ENCODE results near the gene FAIM2. TPM values are rescaled to one million over a fixed set of nuclear protein-coding genes. Genes with fewer than 3 reads are reported as not detected.

FAIM2 gene
- total and polyA plus RNA-seq, 2 experiments from 2014 or later: 0.61 to 2.0 TPM

GRCh38 chr12:49949866-49950265 lies 46.2 kb upstream of the FAIM2 start:
- Mint-ChIP-seq H3K27ac (no peak overlapping the region), H3K4me3 (no peak overlapping the region), H3K9me3 (no peaks in the 10 kb centered on the region), H3K27me3 (ENCODE audit: insufficient read depth, low read depth, poor library complexity) (peaks cover 15% of the 10 kb centered on the region), H3K4me1 (peaks cover 29% of the 10 kb centered on the region), H3K36me3 (ENCODE audit: low read depth) (no peaks in the 10 kb centered on the region)
- Histone ChIP-seq H2AFZ (no peak overlapping the region; the same call in 1 of the 2 replicates), H3K4me2 (no peak overlapping the region), H3K4me1 (ENCODE audit: insufficient read depth) (peaks cover 31% of the 10 kb centered on the region), H3K27ac (ENCODE audit: low read depth) (no peak overlapping the region), H3K79me2 (replicated peaks; ENCODE audit: insufficient read depth) (no peaks in the 10 kb centered on the region), H3K9me2 (ENCODE audit: insufficient read depth) (no peaks in the 10 kb centered on the region), H4K20me1 (replicated peaks; ENCODE audit: insufficient read depth) (no peaks in the 10 kb centered on the region), H3K4me3 (no peak overlapping the region), H3K36me3 (ENCODE audit: insufficient read depth) (no peaks in the 10 kb centered on the region), H3K27me3 (ENCODE audit: insufficient read depth) (peaks cover 6% of the 10 kb centered on the region), H3F3A (replicated peaks; ENCODE audit: low read depth) (no peaks in the 10 kb centered on the region)
- TF ChIP-seq EZH2 (IDR thresholded peaks at IDR 0.05; ENCODE audit: low read depth, unreplicated experiment) (no peak), NANOG (IDR thresholded peaks at IDR 0.05; ENCODE audit: borderline replicate concordance) (no peak), ETS1 (IDR thresholded peaks at IDR 0.05) (no peak), CREB1 (CRISPR knock-in tag; IDR thresholded peaks at IDR 0.05; ENCODE audit: low read depth) (no peak), JUNB (IDR thresholded peaks at IDR 0.05; ENCODE audit: unreplicated experiment) (no peak), ZNF331 (CRISPR knock-in tag; IDR thresholded peaks at IDR 0.05; ENCODE audit: low read depth) (no peak), ZNF114 (CRISPR knock-in tag; IDR thresholded peaks at IDR 0.05) (no peak), ZNF462 (CRISPR knock-in tag; IDR thresholded peaks at IDR 0.05) (no peak), STAT1 (IDR thresholded peaks at IDR 0.05; ENCODE audit: unreplicated experiment) (no peak), EZH2phosphoT487 (IDR thresholded peaks at IDR 0.05; ENCODE audit: unreplicated experiment) (no peak), CTCF (conservative IDR thresholded peaks at IDR 0.05; ENCODE audit: low read depth in 2 of 2) (no peak), REST (IDR thresholded peaks at IDR 0.05; ENCODE audit: unreplicated experiment) (no peak)
- no peak for ATAC-seq
- DNase-seq (ENCODE audit: low spot score): no peak

Measured in GM23338 (cell line).